Breast epithelium (tissue), 4 donors: ENCODE data around the gene IGSF11. TPM values are rescaled to one million over a fixed set of nuclear protein-coding genes. Genes with fewer than 3 reads are reported as not detected.

Source experiments
- DNase-seq, 2 donors: peaks; one replicate each; pipeline ENCODE4 v3.0.0-alpha.2; 2019; ENCODE audit warnings: low spot score in 2 of 2
- H3K27ac ChIP-seq, 2 donors: fragments of 200-600 bp; sonication (generic) in 1 of 2; one replicate each; pipeline ENCODE4 v1.5.1; 2016 to 2019; ENCODE audit warnings: mild to moderate bottlenecking in 1 of 2
- H3K27me3 ChIP-seq, 2 donors: fragments of 200-600 bp; sonication (generic) in 1 of 2; one replicate each; pipeline versions ENCODE4 v1.5.1 to v1.6.0; 2017 to 2019; ENCODE audit warnings: control low read depth in 1 of 2, mild to moderate bottlenecking in 1 of 2
- H3K36me3 ChIP-seq: fragments of 200-600 bp; one replicate; pipeline ENCODE4 v1.5.1; 2019
- H3K4me1 ChIP-seq, 2 donors: fragments of 200-600 bp; sonication (generic); one replicate each; pipeline ENCODE4 v1.5.1; 2016 to 2019; ENCODE audit warnings: control low read depth in 1 of 2
- H3K4me3 ChIP-seq, 3 donors: fragments of 200-600 bp; sonication (generic); 1 replicate in 2 of 3; 2 replicates in 1 of 3; pipeline ENCODE4 v1.5.1; 2016 to 2019; ENCODE audit warnings: mild to moderate bottlenecking in 3 of 3, moderate library complexity in 2 of 3
- H3K9me3 ChIP-seq, 2 donors: fragments of 200-600 bp; sonication (generic) in 1 of 2; one replicate each; pipeline ENCODE4 v1.5.1; 2016 to 2019; ENCODE audit warnings: control low read depth in 1 of 2
- CTCF ChIP-seq, 3 donors: fragments of 450-650 bp; IDR thresholded peaks; one replicate each; pipeline ENCODE4 v1.5.1; 2016 to 2017; ENCODE audit warnings: antibody characterized with exemption in 3 of 3, mild to moderate bottlenecking in 3 of 3, moderate library complexity in 3 of 3
- POLR2A ChIP-seq: fragments of 450-650 bp; IDR thresholded peaks from one replicate; pipeline ENCODE4 v1.6.1; 2016; ENCODE audit warnings: antibody characterized with exemption, mild to moderate bottlenecking, moderate library complexity
- POLR2AphosphoS5 ChIP-seq, 3 donors: sonication (generic); formaldehyde crosslinking; IDR thresholded peaks; one replicate each; pipeline ENCODE4 v1.6.1; 2017; ENCODE audit warnings: antibody characterized with exemption in 3 of 3
- intact Hi-C: fragments of 100-400 bp; cut with DNase I; formaldehyde crosslinking; loops from one replicate; pipeline ENCODE4 v1.15.1; 2023; ENCODE audit warnings: low total_unique reads
- total RNA-seq, 3 donors: library from RNA; depleted of rRNA; stranded (reverse); fragments of >200 nt; gene quantifications; one replicate each; pipeline ENCODE4 v1.1.0, GENCODE V29; 2016

IGSF11 gene
- total RNA-seq, 3 donors from 2014 or later, result under 0.01 to 1.9 (median 1.3) TPM

DNA sequence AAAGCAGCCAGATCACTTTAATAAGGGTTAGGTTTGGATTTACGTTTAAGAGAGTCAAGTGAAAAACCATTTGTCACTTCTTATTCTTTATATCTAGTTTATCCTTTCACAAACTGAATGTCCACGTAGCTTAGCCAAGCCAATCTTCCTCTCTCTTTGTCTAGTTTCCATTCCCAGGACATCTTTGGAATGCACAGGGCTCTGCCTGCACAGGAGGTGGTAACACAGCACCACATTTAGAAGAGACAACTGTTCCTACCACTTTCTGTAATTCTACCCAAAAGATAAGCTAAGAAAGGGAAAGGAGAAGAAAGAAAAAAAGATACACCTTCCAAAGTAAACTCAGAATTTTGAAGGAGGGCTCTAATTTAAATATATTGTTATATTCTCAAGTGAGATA, 67.9 kb downstream of the IGSF11 start:
- intact Hi-C loops, result no loop called here
- Histone ChIP-seq H3K27ac (no peak overlapping the region), H3K4me1 (no peaks in the 10 kb centered on the region), H3K36me3 (no peaks in the 10 kb centered on the region), H3K9me3 (no peaks in the 10 kb centered on the region), H3K4me3 (no peak overlapping the region), H3K27me3 (no peaks in the 10 kb centered on the region)
- TF ChIP-seq POLR2A (no peak), POLR2AphosphoS5 (IDR thresholded peaks at IDR 0.05) (no peak), CTCF (IDR thresholded peaks at IDR 0.05) (no peak)
- DNase-seq, result no peak

GRCh38 chr3:118963711-118964110, 70.9 kb downstream of the IGSF11 start:
- Histone ChIP-seq H3K36me3 (no peaks in the 10 kb centered on the region), H3K27ac (no peak overlapping the region), H3K4me1 (no peaks in the 10 kb centered on the region), H3K4me3 (no peak overlapping the region), H3K9me3 (no peaks in the 10 kb centered on the region), H3K27me3 (no peaks in the 10 kb centered on the region)
- no peak for TF ChIP-seq POLR2A
- TF ChIP-seq POLR2AphosphoS5 (IDR thresholded peaks at IDR 0.05), result no peak
- no peak for TF ChIP-seq CTCF (IDR thresholded peaks at IDR 0.05)
- intact Hi-C loops, result no loop called here
- DNase-seq, result no peak

DNA sequence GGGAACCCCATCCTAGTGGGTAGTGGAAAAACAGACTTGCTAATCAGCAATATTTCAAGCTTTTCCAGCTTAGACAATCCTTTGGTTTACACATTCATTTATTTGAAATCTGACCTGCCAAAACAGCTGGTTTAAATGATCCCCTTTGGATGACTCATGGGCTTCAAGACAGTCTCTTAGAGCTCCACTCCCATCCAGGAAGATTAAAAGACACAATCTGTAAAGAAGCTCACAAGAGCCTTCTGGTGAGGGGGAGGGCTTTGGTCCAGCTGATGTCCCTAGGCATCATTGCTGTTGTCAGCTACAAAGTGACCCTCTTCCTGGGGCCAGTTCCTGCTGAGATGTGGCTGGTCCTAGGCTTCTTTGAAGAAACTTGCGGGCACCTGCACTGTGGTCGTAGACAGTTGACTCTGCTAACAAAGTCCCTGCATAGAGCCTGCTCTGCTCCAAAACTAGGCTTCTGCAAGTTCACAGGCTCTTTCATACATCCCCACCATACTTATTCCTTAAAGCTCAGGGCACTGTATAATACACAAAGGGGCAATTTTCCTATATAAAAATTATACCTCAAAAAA, 73.7 kb downstream of the IGSF11 start:
- H3K4me3 ChIP-seq, result no peak overlapping the region
- no peak for TF ChIP-seq POLR2A
- TF ChIP-seq POLR2AphosphoS5 (IDR thresholded peaks at IDR 0.05), result no peak
- no peak for TF ChIP-seq CTCF (IDR thresholded peaks at IDR 0.05)
- H3K9me3 ChIP-seq, result peaks cover 0 to 4% of the 10 kb centered on the region in 2 donors
- no peaks in the 10 kb centered on the region for H3K36me3 ChIP-seq
- no peak overlapping the region for H3K27ac ChIP-seq
- H3K4me1 ChIP-seq, result no peaks in the 10 kb centered on the region
- DNase-seq, result no peak
- intact Hi-C loops, result no loop called here
- H3K27me3 ChIP-seq, result no peaks in the 10 kb centered on the region

- DNase-seq, result no peak
- H3K36me3 ChIP-seq, result no peaks in the 10 kb centered on the region
- H3K4me3 ChIP-seq, result no peak overlapping the region
- no peak overlapping the region for H3K27ac ChIP-seq
- TF ChIP-seq CTCF (IDR thresholded peaks at IDR 0.05), result no peak
- no peak for TF ChIP-seq POLR2AphosphoS5 (IDR thresholded peaks at IDR 0.05)
- no peak for TF ChIP-seq POLR2A
- peaks cover 0 to 21% of the 10 kb centered on the region in 2 donors for H3K9me3 ChIP-seq
- no peaks in the 10 kb centered on the region for H3K27me3 ChIP-seq
- H3K4me1 ChIP-seq, result no peaks in the 10 kb centered on the region
- intact Hi-C loops, result no loop called here
These were observed 78.6 kb downstream of the IGSF11 start for GRCh38 chr3:118955914-118956556.

DNA sequence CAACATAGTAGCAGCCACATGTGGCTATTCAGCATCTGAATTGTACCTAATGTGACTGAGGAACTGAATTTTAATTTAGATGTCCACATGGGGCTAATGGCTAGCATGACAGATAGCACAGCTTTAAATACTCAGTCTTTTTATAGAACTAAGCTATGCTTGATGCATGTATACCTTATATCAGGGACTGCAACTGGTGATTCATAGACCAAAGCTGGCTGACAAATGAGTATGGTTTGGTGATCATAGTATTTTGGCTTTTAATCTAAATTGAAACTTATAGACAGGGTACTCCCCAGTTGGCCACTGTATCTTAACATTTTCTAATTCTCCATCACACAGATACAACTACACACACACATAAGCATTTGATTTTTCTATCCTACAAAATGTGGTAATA, 83.6 kb downstream of the IGSF11 start:
- no peak overlapping the region for H3K27ac ChIP-seq
- intact Hi-C loops, result no loop called here
- H3K4me1 ChIP-seq, result no peaks in the 10 kb centered on the region
- no peak overlapping the region for H3K4me3 ChIP-seq
- H3K36me3 ChIP-seq, result no peaks in the 10 kb centered on the region
- TF ChIP-seq CTCF (IDR thresholded peaks at IDR 0.05) (no peak), POLR2A (no peak), POLR2AphosphoS5 (IDR thresholded peaks at IDR 0.05) (no peak)
- H3K27me3 ChIP-seq, result no peaks in the 10 kb centered on the region
- H3K9me3 ChIP-seq, result peaks cover 0 to 18% of the 10 kb centered on the region in 2 donors
- DNase-seq, result no peak
